ENCODE measurements around the gene KANSL3. TPM values are rescaled to one million over a fixed set of nuclear protein-coding genes. Genes with fewer than 3 reads are reported as not detected.

The KANSL3 gene
- total and polyA plus RNA-seq, 2 donors (not counting 3 experiments of a cell fraction or from before 2014, with no cell fraction given), result 27.7 to 36.9 TPM

DNA sequence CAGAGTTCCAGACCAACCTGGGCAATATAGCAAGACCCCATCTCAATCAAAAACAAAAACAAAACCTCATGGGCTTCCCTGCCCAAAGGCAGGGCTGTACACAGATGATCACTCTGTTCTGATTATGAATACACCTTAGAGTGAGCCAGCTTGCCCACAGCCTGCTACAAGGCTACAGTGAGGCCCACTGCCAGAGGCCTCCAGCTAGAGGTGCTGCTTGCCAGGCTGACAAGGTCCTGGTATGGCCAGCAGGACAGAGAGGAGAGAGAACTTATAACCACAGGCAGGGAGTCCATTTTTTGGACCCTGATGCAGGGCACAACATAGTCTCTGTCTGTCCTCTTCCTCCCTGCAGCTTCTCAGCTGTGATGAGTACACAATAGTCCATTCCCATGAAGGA is 41.5 kb downstream of the KANSL3 start:
- no peaks in the 10 kb centered on the region for H3K27me3 ChIP-seq (ENCODE audit: control insufficient read depth in 2 of 2, insufficient read depth in 2 of 2, low read length in 2 of 2)
- CTCF ChIA-PET, result interaction anchor here (3.0 kb wide), 1 partner anchor 42 kb away, joined by 11 read pairs; no protein-coding TSS in a partner anchor
- H3K27ac ChIP-seq (ENCODE audit: insufficient read depth, low read depth, low read length), result no peak overlapping the region

DNA sequence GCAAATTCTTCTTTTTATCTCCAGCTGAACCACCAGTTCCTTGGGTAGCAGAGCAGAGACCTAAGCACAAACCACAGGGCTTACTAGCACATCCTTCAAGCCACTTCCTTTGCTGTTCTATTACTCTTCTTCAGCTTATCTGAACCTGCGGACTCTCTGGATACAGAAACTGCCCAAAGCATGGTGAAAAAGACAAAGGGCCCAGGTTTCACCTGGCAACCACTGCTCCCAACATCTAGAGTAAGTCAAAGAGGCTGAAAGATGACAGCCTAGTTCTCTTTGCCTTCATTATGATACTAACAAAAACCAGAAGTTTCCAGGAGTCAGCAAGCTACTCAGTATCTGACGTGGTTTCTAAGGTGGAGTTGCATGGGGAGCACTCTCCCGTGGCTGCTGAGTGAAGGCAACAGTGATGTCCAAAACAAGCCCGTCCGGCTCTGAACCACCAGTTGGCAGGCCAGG is 43.4 kb downstream of the KANSL3 start:
- Histone ChIP-seq H2AFZ (ENCODE audit: low read depth, low read length) (no peak overlapping the region), H3K27me3 (ENCODE audit: control insufficient read depth in 2 of 2, insufficient read depth in 2 of 2, low read length in 2 of 2) (no peaks in the 10 kb centered on the region), H3K4me2 (ENCODE audit: insufficient read depth, low read length) (no peak overlapping the region), H3K27ac (ENCODE audit: insufficient read depth, low read depth, low read length) (no peak overlapping the region), H3K79me2 (ENCODE audit: control insufficient read depth, insufficient read depth, low read length) (no peaks in the 10 kb centered on the region), H4K20me1 (replicated peaks; ENCODE audit: control insufficient read depth, extremely low read depth, insufficient read depth, low read length) (no peaks in the 10 kb centered on the region), H3K36me3 (ENCODE audit: control insufficient read depth in 2 of 2, extremely low read depth in 1 of 2, insufficient read depth in 2 of 2, low read length in 2 of 2) (peaks cover 30 to 31% of the 10 kb centered on the region in 2 experiments), H3K9me1 (replicated peaks; ENCODE audit: control insufficient read depth, extremely low read depth, insufficient read depth, low read length) (no peaks in the 10 kb centered on the region), H3K4me1 (ENCODE audit: control insufficient read depth, extremely low read depth, insufficient read depth, low read length) (no peaks in the 10 kb centered on the region), H3K9ac (replicated peaks; ENCODE audit: extremely low read depth, insufficient read depth, low read length) (no peak overlapping the region), H3K4me3 (replicated peaks in 1 of 3; ENCODE audit: insufficient read depth in 1 of 3, low read depth in 1 of 3, low read length in 3 of 3) (no peak overlapping the region), H3K9me3 (replicated peaks; ENCODE audit: control insufficient read depth, insufficient read depth, low read length) (no peaks in the 10 kb centered on the region)
- dilution Hi-C loops (cut with MboI; ENCODE audit: extremely low pct_ligation_motif_present, low sequenced_read_pairs), result no loop called here
- ChIA-PET CTCF (interaction anchor here (2.9 to 3.0 kb wide), 2 partner anchors 10 to 40 kb away, joined by 11 to 13 read pairs; no protein-coding TSS in a partner anchor), POLR2A (no interaction called here)
- intact Hi-C loops (cut with micrococcal nuclease), result no loop called here
- FAIRE-seq (no peak), DNase-seq (ENCODE audit: low read depth, low spot score) (no peak)
- no TSS peak for BruUV-seq (replicated peaks)
- TF ChIP-seq, protein P1, sequence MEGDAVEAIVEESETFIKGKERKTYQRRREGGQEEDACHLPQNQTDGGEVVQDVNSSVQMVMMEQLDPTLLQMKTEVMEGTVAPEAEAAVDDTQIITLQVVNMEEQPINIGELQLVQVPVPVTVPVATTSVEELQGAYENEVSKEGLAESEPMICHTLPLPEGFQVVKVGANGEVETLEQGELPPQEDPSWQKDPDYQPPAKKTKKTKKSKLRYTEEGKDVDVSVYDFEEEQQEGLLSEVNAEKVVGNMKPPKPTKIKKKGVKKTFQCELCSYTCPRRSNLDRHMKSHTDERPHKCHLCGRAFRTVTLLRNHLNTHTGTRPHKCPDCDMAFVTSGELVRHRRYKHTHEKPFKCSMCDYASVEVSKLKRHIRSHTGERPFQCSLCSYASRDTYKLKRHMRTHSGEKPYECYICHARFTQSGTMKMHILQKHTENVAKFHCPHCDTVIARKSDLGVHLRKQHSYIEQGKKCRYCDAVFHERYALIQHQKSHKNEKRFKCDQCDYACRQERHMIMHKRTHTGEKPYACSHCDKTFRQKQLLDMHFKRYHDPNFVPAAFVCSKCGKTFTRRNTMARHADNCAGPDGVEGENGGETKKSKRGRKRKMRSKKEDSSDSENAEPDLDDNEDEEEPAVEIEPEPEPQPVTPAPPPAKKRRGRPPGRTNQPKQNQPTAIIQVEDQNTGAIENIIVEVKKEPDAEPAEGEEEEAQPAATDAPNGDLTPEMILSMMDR (IDR thresholded peaks at IDR 0.05; ENCODE audit: extremely low read depth in 1 of 2, insufficient read depth in 1 of 2, low read depth in 1 of 2, low read length in 2 of 2), result no peak
- TF ChIP-seq POLR2A (IDR thresholded peaks at IDR 0.05; ENCODE audit: low read depth, low read length) (no peak), EZH2 (IDR thresholded peaks at IDR 0.05; ENCODE audit: borderline replicate concordance, low read depth, low read length, severe bottlenecking) (no peak), MYC (IDR thresholded peaks at IDR 0.05; ENCODE audit: low read depth, low read length) (no peak), FOS (IDR thresholded peaks at IDR 0.05; ENCODE audit: borderline replicate concordance, insufficient read depth, low read length) (no peak), POLR2AphosphoS5 (IDR thresholded peaks at IDR 0.05; ENCODE audit: insufficient read depth, low read depth, low read length) (no peak), JUN (IDR thresholded peaks at IDR 0.05; ENCODE audit: borderline replicate concordance, insufficient read depth, insufficient read length, low read depth) (no peak), GATA2 (IDR thresholded peaks at IDR 0.05; ENCODE audit: insufficient read depth, insufficient read length, low read depth, low read length) (no peak)
- TF ChIP-seq, protein P2, sequence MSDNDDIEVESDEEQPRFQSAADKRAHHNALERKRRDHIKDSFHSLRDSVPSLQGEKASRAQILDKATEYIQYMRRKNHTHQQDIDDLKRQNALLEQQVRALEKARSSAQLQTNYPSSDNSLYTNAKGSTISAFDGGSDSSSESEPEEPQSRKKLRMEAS (IDR thresholded peaks at IDR 0.05; ENCODE audit: insufficient read depth, insufficient read length), result no peak

More for the DNA sequence above, 41.5 kb downstream of the KANSL3 start:
- intact Hi-C loops (cut with micrococcal nuclease), result no loop called here
- POLR2A ChIA-PET, result no interaction called here
- no peak overlapping the region for H2AFZ ChIP-seq (ENCODE audit: low read depth, low read length)
- TF ChIP-seq, protein P2 (IDR thresholded peaks at IDR 0.05; ENCODE audit: insufficient read depth, insufficient read length), result no peak
- TF ChIP-seq GATA2 (IDR thresholded peaks at IDR 0.05; ENCODE audit: insufficient read depth, insufficient read length, low read depth, low read length) (no peak), POLR2A (IDR thresholded peaks at IDR 0.05; ENCODE audit: low read depth, low read length) (no peak)
- H3K79me2 ChIP-seq (ENCODE audit: control insufficient read depth, insufficient read depth, low read length), result no peaks in the 10 kb centered on the region
- no peak overlapping the region for H3K4me3 ChIP-seq (replicated peaks in 1 of 3; ENCODE audit: insufficient read depth in 1 of 3, low read depth in 1 of 3, low read length in 3 of 3)
- no peaks in the 10 kb centered on the region for H3K4me1 ChIP-seq (ENCODE audit: control insufficient read depth, extremely low read depth, insufficient read depth, low read length)
- no peak overlapping the region for H3K9ac ChIP-seq (replicated peaks; ENCODE audit: extremely low read depth, insufficient read depth, low read length)
- H3K9me3 ChIP-seq (replicated peaks; ENCODE audit: control insufficient read depth, insufficient read depth, low read length), result no peaks in the 10 kb centered on the region
- H3K9me1 ChIP-seq (replicated peaks; ENCODE audit: control insufficient read depth, extremely low read depth, insufficient read depth, low read length), result no peaks in the 10 kb centered on the region
- dilution Hi-C loops (cut with MboI; ENCODE audit: extremely low pct_ligation_motif_present, low sequenced_read_pairs), result no loop called here
- H3K36me3 ChIP-seq (ENCODE audit: control insufficient read depth in 2 of 2, extremely low read depth in 1 of 2, insufficient read depth in 2 of 2, low read length in 2 of 2), result peaks cover 36 to 39% of the 10 kb centered on the region in 2 experiments
- no peak for FAIRE-seq
- DNase-seq (ENCODE audit: low read depth, low spot score), result no peak
- H4K20me1 ChIP-seq (replicated peaks; ENCODE audit: control insufficient read depth, extremely low read depth, insufficient read depth, low read length), result no peaks in the 10 kb centered on the region
- BruUV-seq (replicated peaks), result no TSS peak
- no peak overlapping the region for H3K4me2 ChIP-seq (ENCODE audit: insufficient read depth, low read length)

All from endothelial cell of umbilical vein (primary cell).